GM06990 (cell line): ENCODE results near the gene DHX34.

Experiments
- DNase-seq: peaks from one replicate; pipeline ENCODE4 v3.0.0-alpha.2; 2011; ENCODE audit not compliant: insufficient read length; ENCODE audit errors: extremely low read depth
- H3K27me3 ChIP-seq: replicated peaks from 2 replicates; pipeline ENCODE4 v1.6.0; 2011; ENCODE audit warnings: low read length; ENCODE audit not compliant: control insufficient read depth, insufficient read depth
- H3K36me3 ChIP-seq: 2 replicates; pipeline ENCODE4 v1.5.1; 2011; ENCODE audit warnings: low read length; ENCODE audit not compliant: control insufficient read depth, insufficient read depth
- H3K4me3 ChIP-seq: replicated peaks from 2 replicates; pipeline ENCODE4 v1.5.1; 2011; ENCODE audit warnings: low read depth, mild to moderate bottlenecking, control low read depth, low read length
- CTCF ChIP-seq: IDR thresholded peaks from 2 replicates; pipeline ENCODE4 v1.5.1; 2011; ENCODE audit warnings: low read length, control low read depth, mild to moderate bottlenecking, inconsistent platforms; ENCODE audit not compliant: insufficient read depth, poor library complexity, severe bottlenecking

DHX34 gene

GRCh38 chr19:47413941-47414340 is 64.8 kb downstream of the DHX34 start:
- peaks cover 14% of the 10 kb centered on the region for H3K27me3 ChIP-seq
- no peak overlapping the region for H3K4me3 ChIP-seq
- no peak for TF ChIP-seq CTCF
- no peak for DNase-seq
- H3K36me3 ChIP-seq: no peaks in the 10 kb centered on the region

- no peaks in the 10 kb centered on the region for H3K36me3 ChIP-seq
- TF ChIP-seq CTCF: peak; percentile 46
- H3K4me3 ChIP-seq: no peak overlapping the region
- no peak for DNase-seq
- peaks cover 14% of the 10 kb centered on the region for H3K27me3 ChIP-seq
Observed at GRCh38 chr19:47414469-47414868, 65.4 kb downstream of the DHX34 start.

GRCh38 chr19:47415953-47416642 is 67.0 kb downstream of the DHX34 start:
- no peak for DNase-seq
- Histone ChIP-seq H3K36me3 (no peaks in the 10 kb centered on the region), H3K27me3 (peaks cover 14% of the 10 kb centered on the region), H3K4me3 (no peak overlapping the region)
- no peak for TF ChIP-seq CTCF

GRCh38 chr19:47416643-47416985 is 67.5 kb downstream of the DHX34 start:
- Histone ChIP-seq H3K36me3 (no peaks in the 10 kb centered on the region), H3K4me3 (no peak overlapping the region), H3K27me3 (peaks cover 16% of the 10 kb centered on the region)
- no peak for TF ChIP-seq CTCF
- DNase-seq: no peak

GRCh38 chr19:47417107-47417745 is 68.1 kb downstream of the DHX34 start:
- Histone ChIP-seq H3K36me3 (no peaks in the 10 kb centered on the region), H3K27me3 (peaks cover 16% of the 10 kb centered on the region), H3K4me3 (no peak overlapping the region)
- DNase-seq: no peak
- TF ChIP-seq CTCF: no peak
